ENCODE measurements around the gene KCNJ1.

The KCNJ1 gene

GRCh38 chr11:128901653-128902514 is 34.8 kb upstream of the KCNJ1 start:
- DNase-seq, result no peak

GRCh38 chr11:128900468-128900867 is 33.4 kb upstream of the KCNJ1 start:
- no peak for DNase-seq

GRCh38 chr11:128898580-128899344 is 31.7 kb upstream of the KCNJ1 start:
- no peak for DNase-seq

GRCh38 chr11:128897826-128898225 is 30.7 kb upstream of the KCNJ1 start:
- DNase-seq, result no peak

GRCh38 chr11:128896356-128896755 is 29.3 kb upstream of the KCNJ1 start:
- DNase-seq, result no peak

- no peak for DNase-seq
Measured at GRCh38 chr11:128895526-128895925, 28.4 kb upstream of the KCNJ1 start.

GRCh38 chr11:128894685-128895084 is 27.6 kb upstream of the KCNJ1 start:
- no peak for DNase-seq

- DNase-seq, result no peak
Measured at GRCh38 chr11:128894286-128894681, 27.2 kb upstream of the KCNJ1 start.

GRCh38 chr11:128893578-128894285 is 26.6 kb upstream of the KCNJ1 start:
- no peak for DNase-seq

GRCh38 chr11:128892866-128893565 is 25.9 kb upstream of the KCNJ1 start:
- no peak for DNase-seq

GRCh38 chr11:128891913-128892398 is 24.9 kb upstream of the KCNJ1 start:
- DNase-seq, result no peak

- DNase-seq, result peak; percentile 13
Measured at GRCh38 chr11:128890543-128891368, 23.7 kb upstream of the KCNJ1 start, which contains the start of gene KCNJ5. KCNJ5 (plus strand) TSS chr11:128891356; CDS start chr11:128911274, 19,918 bp downstream.

- no peak for DNase-seq
Measured at GRCh38 chr11:128890216-128890542, 23.1 kb upstream of the KCNJ1 start.

- DNase-seq, result no peak
Measured at GRCh38 chr11:128889657-128890213, 22.6 kb upstream of the KCNJ1 start.

- DNase-seq, result no peak
Measured at GRCh38 chr11:128888034-128888985, 21.2 kb upstream of the KCNJ1 start.

- no peak for DNase-seq
Measured at GRCh38 chr11:128886406-128887124, 19.5 kb upstream of the KCNJ1 start.

GRCh38 chr11:128884703-128885338 is 17.7 kb upstream of the KCNJ1 start:
- DNase-seq, result peak; percentile 77

GRCh38 chr11:128884054-128884453 is 17.0 kb upstream of the KCNJ1 start:
- DNase-seq, result no peak

- DNase-seq, result no peak
Measured at GRCh38 chr11:128882451-128882850, 15.4 kb upstream of the KCNJ1 start.
